Lung (tissue), 12 donors: ENCODE data around the gene FRMD3. TPM values are rescaled to one million over a fixed set of nuclear protein-coding genes. Genes with fewer than 3 reads are reported as not detected.

Source experiments
- ATAC-seq: fragments of 200-7000 bp; cut with Tn5 transposase; one replicate; pipeline ENCODE4 v1.9.1; 2020; ENCODE audit warnings: moderate number of reproducible peaks; ENCODE audit not compliant: insufficient read depth, low FRiP score
- DNase-seq, 3 donors: peaks; one replicate each; pipeline ENCODE4 v3.0.0-alpha.2; 2013 to 2017
- H3K27ac ChIP-seq, 2 donors: one replicate each; pipeline ENCODE4 v1.5.1; 2013; ENCODE audit warnings: mild to moderate bottlenecking in 2 of 2, moderate library complexity in 2 of 2, control low read depth in 1 of 2, inconsistent platforms in 1 of 2, low read depth in 1 of 2, low read length in 1 of 2
- H3K27me3 ChIP-seq, 3 donors: one replicate each; pipeline ENCODE4 v1.5.1; 2013; ENCODE audit warnings: low read length in 2 of 3; ENCODE audit not compliant: control insufficient read depth in 3 of 3, insufficient read depth in 3 of 3
- H3K36me3 ChIP-seq, 4 donors: one replicate each; pipeline ENCODE4 v1.5.1; 2013; ENCODE audit warnings: low read length in 4 of 4, mild to moderate bottlenecking in 1 of 4, moderate library complexity in 1 of 4; ENCODE audit not compliant: control insufficient read depth in 4 of 4, insufficient read depth in 4 of 4
- H3K4me1 ChIP-seq, 5 donors: one replicate each; pipeline ENCODE4 v1.5.1; 2013; ENCODE audit warnings: low read length in 5 of 5, mild to moderate bottlenecking in 2 of 5, moderate library complexity in 1 of 5; ENCODE audit not compliant: control insufficient read depth in 5 of 5, insufficient read depth in 5 of 5
- H3K4me3 ChIP-seq: one replicate; pipeline ENCODE4 v1.5.1; 2013; ENCODE audit warnings: mild to moderate bottlenecking, control low read depth, moderate library complexity
- H3K9ac ChIP-seq, 2 donors: one replicate each; pipeline ENCODE4 v1.5.1; 2013; ENCODE audit warnings: low read length in 2 of 2, control low read depth in 1 of 2; ENCODE audit not compliant: insufficient read depth in 1 of 2
- H3K9me3 ChIP-seq, 4 donors: one replicate each; pipeline ENCODE4 v1.5.1; 2013; ENCODE audit warnings: low read length in 3 of 4, mild to moderate bottlenecking in 1 of 4, moderate library complexity in 1 of 4; ENCODE audit not compliant: control insufficient read depth in 4 of 4, insufficient read depth in 3 of 4
- WGBS, 2 donors: extraction: QIAGEN DNeasy Blood & Tissue Kit; methylation state at CpG; one replicate each; pipeline ENCODE4 v1.1.7; 2013; 5-methylcytosine and 5-hydroxymethylcytosine counted together
- polyA plus RNA-seq, 2 donors: library from polyadenylated mRNA; stranded (reverse); fragments of 200-250 nt; gene quantifications; one replicate each; pipeline ENCODE4 v1.2.1, GENCODE V29; 2013
- total RNA-seq, 2 donors: library from RNA; depleted of rRNA in 1 of 2; stranded (reverse); fragments of >200 nt in 1 of 2; gene quantifications; one replicate each; pipeline ENCODE4 v1.2.1, GENCODE V29; 2014 to 2021
- TF ChIP-seq, protein P1 (sequence below): IDR thresholded peaks from 2 replicates; pipeline ENCODE4 v1.5.1; 2012; ENCODE audit warnings: mild to moderate bottlenecking; ENCODE audit errors: control extremely low read depth, extremely low read depth
- donor health status: control.
- donor health status: control.
- donor health status: Bipolar disorder and iron deficiency.
- donor health status: healthy.
- donor health status: DM: yes; HTN: yes; CAD: no.

FRMD3 gene
- total and polyA plus RNA-seq, 4 donors, result 0.75 to 3.2 (median 1.6) TPM

DNA sequence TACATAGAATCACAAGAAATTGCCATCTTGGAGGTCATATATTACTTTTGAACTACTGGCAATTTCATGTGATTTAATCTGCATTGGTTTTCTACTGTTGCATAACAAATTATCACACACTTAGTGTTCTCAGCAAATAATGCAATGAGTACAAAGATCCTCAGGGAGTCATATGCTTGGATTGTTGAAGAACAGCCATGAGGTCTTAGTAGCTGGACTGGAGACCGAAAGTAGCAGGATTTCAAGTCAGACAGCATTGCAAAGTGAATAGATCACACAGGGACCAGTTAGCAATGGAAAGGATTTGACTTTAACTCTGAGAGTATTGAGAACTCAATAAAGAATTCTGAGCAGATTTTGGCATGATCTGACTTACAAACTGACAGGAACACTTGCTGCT, 32.2 kb upstream of the FRMD3 start:
- TF ChIP-seq, protein P1, sequence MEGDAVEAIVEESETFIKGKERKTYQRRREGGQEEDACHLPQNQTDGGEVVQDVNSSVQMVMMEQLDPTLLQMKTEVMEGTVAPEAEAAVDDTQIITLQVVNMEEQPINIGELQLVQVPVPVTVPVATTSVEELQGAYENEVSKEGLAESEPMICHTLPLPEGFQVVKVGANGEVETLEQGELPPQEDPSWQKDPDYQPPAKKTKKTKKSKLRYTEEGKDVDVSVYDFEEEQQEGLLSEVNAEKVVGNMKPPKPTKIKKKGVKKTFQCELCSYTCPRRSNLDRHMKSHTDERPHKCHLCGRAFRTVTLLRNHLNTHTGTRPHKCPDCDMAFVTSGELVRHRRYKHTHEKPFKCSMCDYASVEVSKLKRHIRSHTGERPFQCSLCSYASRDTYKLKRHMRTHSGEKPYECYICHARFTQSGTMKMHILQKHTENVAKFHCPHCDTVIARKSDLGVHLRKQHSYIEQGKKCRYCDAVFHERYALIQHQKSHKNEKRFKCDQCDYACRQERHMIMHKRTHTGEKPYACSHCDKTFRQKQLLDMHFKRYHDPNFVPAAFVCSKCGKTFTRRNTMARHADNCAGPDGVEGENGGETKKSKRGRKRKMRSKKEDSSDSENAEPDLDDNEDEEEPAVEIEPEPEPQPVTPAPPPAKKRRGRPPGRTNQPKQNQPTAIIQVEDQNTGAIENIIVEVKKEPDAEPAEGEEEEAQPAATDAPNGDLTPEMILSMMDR, result no peak
- DNase-seq, result peak in 2 of 3 donors; percentile 6 to 34
- peaks cover 0 to 4% (median 0%) of the 10 kb centered on the region in 5 donors for H3K4me1 ChIP-seq
- peaks cover 0 to 2% (median 0%) of the 10 kb centered on the region in 4 donors for H3K9me3 ChIP-seq
- H3K4me3 ChIP-seq, result no peak overlapping the region
- no peaks in the 10 kb centered on the region for H3K27me3 ChIP-seq
- no peak for ATAC-seq
- no peak overlapping the region for H3K9ac ChIP-seq
- no peak overlapping the region for H3K27ac ChIP-seq
- 71 to 92% methylated on average over 1 of the region's 1 CpG for WGBS, 2 donors
- peaks cover 0 to 2% (median 0%) of the 10 kb centered on the region in 4 donors for H3K36me3 ChIP-seq

DNA sequence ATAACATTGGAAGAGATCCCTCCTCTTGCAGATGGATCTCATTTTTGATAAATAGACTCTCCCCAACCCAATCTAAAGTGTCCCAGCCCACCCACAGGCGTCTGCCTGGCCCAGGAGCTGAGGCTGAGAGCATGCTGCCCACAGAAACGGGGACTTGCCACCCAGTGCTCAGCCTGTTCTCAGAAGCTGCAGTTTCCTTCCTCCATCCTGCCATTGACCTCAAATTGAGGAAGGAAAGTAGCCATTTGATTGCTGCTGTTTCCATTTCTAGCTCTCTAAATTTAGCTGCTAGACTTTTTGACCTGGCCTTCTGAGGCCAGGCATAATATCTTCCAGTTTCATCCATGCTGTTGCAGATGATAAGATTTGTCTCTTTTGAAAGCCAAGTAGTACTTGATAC, 31.1 kb upstream of the FRMD3 start:
- WGBS, 2 donors, result 11 to 34% methylated on average over 2 of the region's 2 CpGs
- DNase-seq, result no peak
- TF ChIP-seq, protein P1, result no peak
- peaks cover 0 to 4% (median 0%) of the 10 kb centered on the region in 5 donors for H3K4me1 ChIP-seq
- H3K4me3 ChIP-seq, result no peak overlapping the region
- no peak overlapping the region for H3K9ac ChIP-seq
- H3K27ac ChIP-seq, result no peak overlapping the region
- ATAC-seq, result no peak
- peaks cover 0 to 2% (median 0%) of the 10 kb centered on the region in 4 donors for H3K9me3 ChIP-seq
- no peaks in the 10 kb centered on the region for H3K27me3 ChIP-seq
- peaks cover 0 to 2% (median 0%) of the 10 kb centered on the region in 4 donors for H3K36me3 ChIP-seq

DNA sequence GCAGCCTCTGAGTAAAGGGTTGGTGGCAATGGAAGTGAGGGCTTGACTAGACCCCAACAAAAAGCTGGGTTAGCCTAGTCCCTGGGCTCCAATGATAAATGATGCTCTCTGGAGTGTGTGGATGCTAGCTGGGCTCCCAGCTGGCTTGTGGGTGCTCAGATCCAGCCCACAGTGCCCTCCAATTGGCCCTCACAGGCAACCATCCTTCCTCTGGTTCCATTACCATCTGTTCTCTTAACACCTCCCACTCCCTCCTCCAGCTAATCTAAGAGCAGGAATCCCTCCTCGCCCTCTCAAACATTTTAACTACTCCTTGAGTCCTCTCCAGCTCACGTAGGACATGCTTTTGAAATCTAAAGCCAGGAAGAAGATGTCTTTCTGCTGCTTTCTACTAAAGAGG, 25.2 kb upstream of the FRMD3 start:
- Histone ChIP-seq H3K9ac (no peak overlapping the region), H3K36me3 (no peaks in the 10 kb centered on the region), H3K27me3 (no peaks in the 10 kb centered on the region), H3K9me3 (peaks cover 0 to 4% (median 0%) of the 10 kb centered on the region in 4 donors), H3K4me3 (no peak overlapping the region), H3K27ac (no peak overlapping the region), H3K4me1 (no peaks in the 10 kb centered on the region)
- WGBS, 2 donors, result 71 to 89% methylated on average over 2 of the region's 2 CpGs
- no peak for DNase-seq
- peak; percentile 19 for ATAC-seq
- TF ChIP-seq, protein P1, result no peak
